Mesangial cell (primary cell): ENCODE data around the gene FUBP1. TPM values are rescaled to one million over a fixed set of nuclear protein-coding genes. Genes with fewer than 3 reads are reported as not detected.

Experiments
- total RNA-seq: library from RNA; depleted of rRNA; stranded (reverse); fragments of >200 nt; gene quantifications from 2 replicates; pipeline ENCODE4 v1.2.3, GENCODE V29; 2015

FUBP1 gene, protein sequence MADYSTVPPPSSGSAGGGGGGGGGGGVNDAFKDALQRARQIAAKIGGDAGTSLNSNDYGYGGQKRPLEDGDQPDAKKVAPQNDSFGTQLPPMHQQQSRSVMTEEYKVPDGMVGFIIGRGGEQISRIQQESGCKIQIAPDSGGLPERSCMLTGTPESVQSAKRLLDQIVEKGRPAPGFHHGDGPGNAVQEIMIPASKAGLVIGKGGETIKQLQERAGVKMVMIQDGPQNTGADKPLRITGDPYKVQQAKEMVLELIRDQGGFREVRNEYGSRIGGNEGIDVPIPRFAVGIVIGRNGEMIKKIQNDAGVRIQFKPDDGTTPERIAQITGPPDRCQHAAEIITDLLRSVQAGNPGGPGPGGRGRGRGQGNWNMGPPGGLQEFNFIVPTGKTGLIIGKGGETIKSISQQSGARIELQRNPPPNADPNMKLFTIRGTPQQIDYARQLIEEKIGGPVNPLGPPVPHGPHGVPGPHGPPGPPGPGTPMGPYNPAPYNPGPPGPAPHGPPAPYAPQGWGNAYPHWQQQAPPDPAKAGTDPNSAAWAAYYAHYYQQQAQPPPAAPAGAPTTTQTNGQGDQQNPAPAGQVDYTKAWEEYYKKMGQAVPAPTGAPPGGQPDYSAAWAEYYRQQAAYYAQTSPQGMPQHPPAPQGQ
- 64.7 and 102 TPM in 2 replicates for total RNA-seq

DNA sequence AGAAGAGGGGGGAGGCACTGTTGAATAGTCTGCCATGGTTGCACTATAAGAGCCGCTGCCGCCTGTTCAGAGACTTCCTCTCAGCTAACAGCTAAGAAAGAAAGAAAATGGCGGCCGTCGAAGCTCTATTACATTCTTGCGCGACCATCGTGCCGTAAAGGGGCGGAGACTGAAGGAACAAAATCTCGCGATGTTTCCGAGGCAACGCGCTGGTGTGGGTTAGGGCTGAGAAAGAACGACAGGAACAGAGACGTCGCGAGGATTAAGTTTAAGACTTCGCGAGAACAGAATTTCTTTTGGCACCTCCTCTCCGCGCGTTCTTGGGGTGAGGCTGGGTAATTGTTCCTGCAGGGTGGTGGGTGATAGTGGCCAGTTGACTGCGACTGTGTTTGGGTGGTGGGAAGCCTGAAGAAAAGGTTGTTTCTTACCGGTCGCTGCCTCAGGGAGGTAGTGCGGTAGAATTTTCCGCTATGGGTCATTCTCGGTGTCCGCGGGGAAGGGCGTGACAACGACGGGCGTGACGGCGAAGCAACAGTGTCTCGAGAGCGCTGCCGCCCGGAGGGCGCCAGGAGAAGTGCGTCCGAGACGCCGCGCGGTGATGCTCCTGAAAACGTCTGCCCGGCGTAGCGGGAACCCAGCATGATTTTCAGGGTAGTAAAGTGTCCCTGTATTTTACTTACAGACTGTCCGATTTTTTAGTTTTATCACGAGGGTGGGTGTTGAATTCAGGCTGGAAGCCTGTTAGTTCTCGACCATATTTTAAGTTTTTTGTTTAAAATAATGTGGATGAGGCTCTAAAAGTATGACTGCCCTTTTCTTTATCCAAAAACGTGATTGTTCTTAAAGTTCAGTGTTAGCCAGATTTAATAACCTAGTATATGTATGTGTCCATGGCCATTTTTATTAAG lies at the start of gene FUBP1:
TSS of gene FUBP1 (minus strand) at position 104 of the 908 bp plus-strand sequence. CDS start at position 36, 68 bp downstream.

GRCh38 chr1:78004719-78005447 lies 26.0 kb upstream of the FUBP1 start, which contains the start of gene DNAJB4:
DNAJB4 (plus strand) TSS chr1:78004939; CDS start chr1:78005111, 172 bp downstream.

Other genes starting within 250 kb of the FUBP1 start
- 28.4 and 29.9 TPM in 2 replicates for gene USP33, start 219.2 kb downstream of the FUBP1 start, total RNA-seq
- gene MIGA1, start 199.4 kb downstream of the FUBP1 start, total RNA-seq = 5.5 and 7.1 TPM in 2 replicates
- gene NEXN, start 90.4 kb downstream of the FUBP1 start, total RNA-seq = 1.3 and 3.1 TPM in 2 replicates
- gene DNAJB4, start 25.9 kb upstream of the FUBP1 start, total RNA-seq = 9.5 and 13.4 TPM in 2 replicates
- 0.25 and 0.49 TPM in 2 replicates for gene GIPC2, start 66.9 kb upstream of the FUBP1 start, total RNA-seq